Panc1 (cell line): ENCODE data around the gene SOX9. TPM values are rescaled to one million over a fixed set of nuclear protein-coding genes. Genes with fewer than 3 reads are reported as not detected.

Experiments used
- ATAC-seq: fragments of 200-7000 bp; cut with Tn5 transposase; 2 replicates; pipeline ENCODE4 v1.9.1; 2020; ENCODE audit warnings: mild to moderate bottlenecking, moderate library complexity
- Bru-seq: library from RNA; stranded (reverse); fragments of 400-500 nt; gene quantifications from one replicate; lab custom pipeline; 2021; lab: Mats Ljungman, UMichigan
- BruChase-seq, 2 experiments: library from RNA; stranded (reverse); fragments of 400-500 nt; gene quantifications; one replicate each; lab custom pipeline; 2021; lab: Mats Ljungman, UMichigan
- BruUV-seq: library from RNA; stranded (reverse); fragments of 400-500 nt; replicated peaks from 2 replicates; lab custom pipeline; 2021; lab: Mats Ljungman, UMichigan
- CTCF ChIA-PET: fragments of 300-600 bp; sonication (Branson Sonifier 250); formaldehyde crosslinking; loops from one replicate; lab custom pipeline; 2022; ENCODE audit warnings: antibody characterized with exemption; lab: Charles Lee
- POLR2A ChIA-PET: fragments of 300-600 bp; sonication (Branson Sonifier 250); formaldehyde crosslinking; loops from one replicate; lab custom pipeline; 2022; ENCODE audit warnings: antibody characterized with exemption; lab: Charles Lee
- DNase-seq: peaks from one replicate; pipeline ENCODE4 v3.0.0-alpha.2; 2010; ENCODE audit warnings: low read depth, low spot score
- H3K27ac ChIP-seq: 2 replicates; pipeline ENCODE4 v1.5.1; 2011; ENCODE audit warnings: mild to moderate bottlenecking, low read length, inconsistent platforms
- H3K27me3 ChIP-seq: fragments of 200-500 bp; sonication (Bioruptor generic); 2 replicates; pipeline ENCODE4 v1.6.0; 2014; ENCODE audit warnings: low read length, inconsistent platforms; ENCODE audit not compliant: control insufficient read depth, insufficient read depth
- H3K36me3 ChIP-seq: fragments of 200-500 bp; sonication (Bioruptor generic); 2 replicates; pipeline ENCODE4 v1.5.1; 2014; ENCODE audit warnings: inconsistent platforms, mild to moderate bottlenecking, low read length, moderate library complexity; ENCODE audit not compliant: control insufficient read depth, insufficient read depth
- H3K4me1 ChIP-seq: 2 replicates; pipeline ENCODE4 v1.5.1; 2011; ENCODE audit warnings: inconsistent platforms, mild to moderate bottlenecking, low read length, moderate library complexity; ENCODE audit not compliant: control insufficient read depth, insufficient read depth
- H3K4me3 ChIP-seq, 2 experiments: 2 replicates each; pipeline ENCODE4 v1.5.1; 2011 to 2012; ENCODE audit warnings: low read depth in 2 of 2, low read length in 2 of 2, mild to moderate bottlenecking in 2 of 2, inconsistent platforms in 1 of 2, moderate library complexity in 1 of 2
- H3K9me3 ChIP-seq: fragments of 200-500 bp; sonication (Bioruptor generic); 2 replicates; pipeline ENCODE4 v1.5.1; 2014; ENCODE audit warnings: low read depth, mild to moderate bottlenecking, inconsistent platforms, low read length, moderate library complexity; ENCODE audit not compliant: control insufficient read depth, insufficient read depth
- POLR2AphosphoS5 ChIP-seq: IDR thresholded peaks from 2 replicates; pipeline ENCODE4 v1.6.1; 2012; ENCODE audit warnings: mild to moderate bottlenecking, low read depth, low read length, moderate library complexity
- SIN3A ChIP-seq: IDR thresholded peaks from 2 replicates; pipeline ENCODE4 v1.6.1; 2012; ENCODE audit warnings: low read depth, mild to moderate bottlenecking, low read length, moderate library complexity, borderline replicate concordance; ENCODE audit not compliant: insufficient read depth
- TCF7L2 ChIP-seq: IDR thresholded peaks from 2 replicates; pipeline ENCODE4 v1.6.1; 2011; ENCODE audit warnings: mild to moderate bottlenecking, low read depth, low read length, inconsistent platforms
- in situ Hi-C: cut with HindIII; loops from 2 replicates; pipeline ENCODE4 v1.10.0; 2016; ENCODE audit warnings: low sequenced_read_pairs, low pct_unique_long_range_greater_than_20kb
- intact Hi-C: fragments of 100-400 bp; cut with micrococcal nuclease; formaldehyde crosslinking; loops from one replicate; pipeline ENCODE4 v1.10.0; 2022; ENCODE audit not compliant: unreplicated experiment
- long read RNA-seq: library from polyadenylated mRNA; unstranded; transcript quantifications from one replicate; pipeline ENCODE4 v2.0.0, GENCODE V29; 2021; ENCODE audit not compliant: unreplicated experiment
- polyA plus RNA-seq: library from polyadenylated mRNA; unstranded; fragments of >200 nt; gene quantifications from one replicate; pipeline ENCODE4 v1.2.1, GENCODE V29; 2012; ENCODE audit warnings: missing spikeins; ENCODE audit not compliant: insufficient read length
- total RNA-seq: library from RNA; stranded (reverse); gene quantifications from one replicate; pipeline ENCODE4 v1.2.1, GENCODE V29; 2021; ENCODE audit not compliant: unreplicated experiment
- TF ChIP-seq, protein P1 (sequence below): fragments of 450-650 bp; IDR thresholded peaks from 2 replicates; pipeline ENCODE4 v1.5.1; 2017; ENCODE audit warnings: mild to moderate bottlenecking
- TF ChIP-seq, protein P2 (sequence below), 2 experiments: IDR thresholded peaks; 2 replicates each; pipeline ENCODE4 v1.6.1; 2011 to 2012; ENCODE audit warnings: low read depth in 2 of 2, control low read depth in 1 of 2, low read length in 1 of 2, mild to moderate bottlenecking in 1 of 2, moderate library complexity in 1 of 2; ENCODE audit not compliant: insufficient read depth in 1 of 2

SOX9 gene
- total RNA-seq, result 79.5 TPM
- 63.0 TPM for polyA plus RNA-seq
- percentile 97 among the genes with signal in this experiment for Bru-seq, nascent RNA
- percentile 100 among the genes with signal in this experiment for BruChase-seq, experiment 1, labeled RNA remaining after a 2-hour chase
- percentile 93 among the genes with signal in this experiment for BruChase-seq, experiment 2, labeled RNA remaining after a 6-hour chase
- long read RNA-seq, transcript SOX9-201 (3 exons, 3,935 nt), result major isoform, 41 of 136 reads
- long read RNA-seq, partial matches to known transcripts, result 93 of 136 reads
- long read RNA-seq, other reads (novel, unspliced or antisense), result 2 of 136 reads

DNA sequence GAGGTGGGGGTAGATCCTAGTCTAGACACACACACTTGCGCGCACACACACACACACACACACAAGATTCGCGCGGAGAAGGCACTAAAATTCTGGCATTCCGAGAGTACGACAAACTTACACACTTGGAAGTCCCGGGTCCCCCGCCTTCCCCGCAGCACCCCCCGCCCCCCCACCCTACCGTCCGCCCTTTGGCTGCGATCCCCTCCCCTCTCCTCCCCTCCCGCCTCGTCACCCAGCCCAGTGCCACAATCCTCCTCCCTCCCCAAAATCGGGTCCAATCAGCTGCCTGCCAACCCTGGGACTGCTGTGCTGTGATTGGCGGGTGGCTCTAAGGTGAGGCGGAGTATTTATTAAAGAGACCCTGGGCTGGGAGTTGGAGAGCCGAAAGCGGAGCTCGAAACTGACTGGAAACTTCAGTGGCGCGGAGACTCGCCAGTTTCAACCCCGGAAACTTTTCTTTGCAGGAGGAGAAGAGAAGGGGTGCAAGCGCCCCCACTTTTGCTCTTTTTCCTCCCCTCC lies at the start of gene SOX9:
TSS of gene SOX9 (plus strand) at position 379 of the 522 bp plus-strand sequence. CDS start 372 bp downstream, outside the sequence.
- intact Hi-C loops (loop anchor here (5.0 to 10.0 kb wide), 5 partner anchors 214 to 397 kb away; no protein-coding TSS in a partner anchor), in situ Hi-C loops (no loop called here)
- Histone ChIP-seq H3K36me3 (peaks cover 14% of the 10 kb centered on the region), H3K27ac (peak within 1 kb of the TSS; percentile 97), H3K27me3 (no peaks in the 10 kb centered on the region), H3K4me1 (peaks cover 28% of the 10 kb centered on the region), H3K4me3 (peak within 1 kb of the TSS; percentile 76 to 89), H3K9me3 (no peaks in the 10 kb centered on the region)
- DNase-seq, result peak; percentile 85
- TF ChIP-seq SIN3A (peak; percentile 46; the same call in 1 of the 2 replicates), TCF7L2 (no peak), POLR2AphosphoS5 (peak; percentile 99)
- TF ChIP-seq, protein P1, sequence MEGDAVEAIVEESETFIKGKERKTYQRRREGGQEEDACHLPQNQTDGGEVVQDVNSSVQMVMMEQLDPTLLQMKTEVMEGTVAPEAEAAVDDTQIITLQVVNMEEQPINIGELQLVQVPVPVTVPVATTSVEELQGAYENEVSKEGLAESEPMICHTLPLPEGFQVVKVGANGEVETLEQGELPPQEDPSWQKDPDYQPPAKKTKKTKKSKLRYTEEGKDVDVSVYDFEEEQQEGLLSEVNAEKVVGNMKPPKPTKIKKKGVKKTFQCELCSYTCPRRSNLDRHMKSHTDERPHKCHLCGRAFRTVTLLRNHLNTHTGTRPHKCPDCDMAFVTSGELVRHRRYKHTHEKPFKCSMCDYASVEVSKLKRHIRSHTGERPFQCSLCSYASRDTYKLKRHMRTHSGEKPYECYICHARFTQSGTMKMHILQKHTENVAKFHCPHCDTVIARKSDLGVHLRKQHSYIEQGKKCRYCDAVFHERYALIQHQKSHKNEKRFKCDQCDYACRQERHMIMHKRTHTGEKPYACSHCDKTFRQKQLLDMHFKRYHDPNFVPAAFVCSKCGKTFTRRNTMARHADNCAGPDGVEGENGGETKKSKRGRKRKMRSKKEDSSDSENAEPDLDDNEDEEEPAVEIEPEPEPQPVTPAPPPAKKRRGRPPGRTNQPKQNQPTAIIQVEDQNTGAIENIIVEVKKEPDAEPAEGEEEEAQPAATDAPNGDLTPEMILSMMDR, result no peak
- TF ChIP-seq, protein P2, sequence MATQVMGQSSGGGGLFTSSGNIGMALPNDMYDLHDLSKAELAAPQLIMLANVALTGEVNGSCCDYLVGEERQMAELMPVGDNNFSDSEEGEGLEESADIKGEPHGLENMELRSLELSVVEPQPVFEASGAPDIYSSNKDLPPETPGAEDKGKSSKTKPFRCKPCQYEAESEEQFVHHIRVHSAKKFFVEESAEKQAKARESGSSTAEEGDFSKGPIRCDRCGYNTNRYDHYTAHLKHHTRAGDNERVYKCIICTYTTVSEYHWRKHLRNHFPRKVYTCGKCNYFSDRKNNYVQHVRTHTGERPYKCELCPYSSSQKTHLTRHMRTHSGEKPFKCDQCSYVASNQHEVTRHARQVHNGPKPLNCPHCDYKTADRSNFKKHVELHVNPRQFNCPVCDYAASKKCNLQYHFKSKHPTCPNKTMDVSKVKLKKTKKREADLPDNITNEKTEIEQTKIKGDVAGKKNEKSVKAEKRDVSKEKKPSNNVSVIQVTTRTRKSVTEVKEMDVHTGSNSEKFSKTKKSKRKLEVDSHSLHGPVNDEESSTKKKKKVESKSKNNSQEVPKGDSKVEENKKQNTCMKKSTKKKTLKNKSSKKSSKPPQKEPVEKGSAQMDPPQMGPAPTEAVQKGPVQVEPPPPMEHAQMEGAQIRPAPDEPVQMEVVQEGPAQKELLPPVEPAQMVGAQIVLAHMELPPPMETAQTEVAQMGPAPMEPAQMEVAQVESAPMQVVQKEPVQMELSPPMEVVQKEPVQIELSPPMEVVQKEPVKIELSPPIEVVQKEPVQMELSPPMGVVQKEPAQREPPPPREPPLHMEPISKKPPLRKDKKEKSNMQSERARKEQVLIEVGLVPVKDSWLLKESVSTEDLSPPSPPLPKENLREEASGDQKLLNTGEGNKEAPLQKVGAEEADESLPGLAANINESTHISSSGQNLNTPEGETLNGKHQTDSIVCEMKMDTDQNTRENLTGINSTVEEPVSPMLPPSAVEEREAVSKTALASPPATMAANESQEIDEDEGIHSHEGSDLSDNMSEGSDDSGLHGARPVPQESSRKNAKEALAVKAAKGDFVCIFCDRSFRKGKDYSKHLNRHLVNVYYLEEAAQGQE (IDR thresholded peaks at IDR 0.05; ENCODE audit: insufficient read depth in 1 of 2, low read depth in 2 of 2, low read length in 1 of 2), result no peak
- ChIA-PET CTCF (interaction anchor here (0.6 to 1.8 kb wide), 8 partner anchors 21 to 1354 kb away, joined by 3 to 5 read pairs (median 4); no protein-coding TSS in a partner anchor), POLR2A (interaction anchor here (0.5 to 1.6 kb wide), 10 partner anchors 32 to 649 kb away, joined by 3 to 11 read pairs (median 6); no protein-coding TSS in a partner anchor)
- no TSS peak for BruUV-seq
- ATAC-seq, result peak; percentile 87

DNA sequence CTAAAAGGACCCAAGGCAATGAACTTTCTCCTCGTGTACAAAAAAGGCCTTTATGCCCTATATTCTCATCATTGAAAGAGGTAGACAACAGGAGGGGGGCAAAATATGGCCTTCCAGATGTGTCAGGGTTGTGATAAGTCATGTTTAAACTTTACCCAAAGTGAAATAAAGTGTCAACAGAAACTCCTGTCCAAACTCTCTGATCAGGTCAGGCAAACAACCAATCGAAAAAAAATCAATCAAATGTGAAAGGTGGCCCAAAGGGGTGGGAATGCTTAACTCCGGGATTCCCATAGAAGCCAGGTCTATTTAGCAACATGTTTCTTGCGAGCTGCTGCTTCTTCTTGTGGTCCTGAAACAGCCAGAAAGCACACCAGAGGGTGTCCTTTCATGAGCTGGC lies 49.5 kb upstream of the SOX9 start:
- H3K27me3 ChIP-seq, result peaks cover 3% of the 10 kb centered on the region; the same call in 1 of the 2 replicates
- DNase-seq, result no peak
- no peaks in the 10 kb centered on the region for H3K9me3 ChIP-seq
- no TSS peak for BruUV-seq
- no peak for ATAC-seq
- CTCF ChIA-PET, result no interaction called here
- no peak overlapping the region for H3K4me3 ChIP-seq
- intact Hi-C loops, result no loop called here
- H3K4me1 ChIP-seq, result no peaks in the 10 kb centered on the region
- in situ Hi-C loops, result no loop called here
- POLR2A ChIA-PET, result no interaction called here
- TF ChIP-seq, protein P1, result no peak
- TF ChIP-seq POLR2AphosphoS5, result no peak
- no peaks in the 10 kb centered on the region for H3K36me3 ChIP-seq
- H3K27ac ChIP-seq, result no peak overlapping the region
